Astrocyte of the cerebellum (primary cell): ENCODE results near the gene MTHFD1.

ENCODE experiments used
- DNase-seq: peaks from one replicate; pipeline ENCODE4 v3.0.0-alpha.2; 2011; ENCODE audit warnings: low read depth
- H3K4me3 ChIP-seq: 2 replicates; pipeline ENCODE4 v1.5.1; 2011; ENCODE audit warnings: mild to moderate bottlenecking, low read depth, low read length, moderate library complexity
- in situ Hi-C: cut with HindIII; loops from 2 replicates; pipeline ENCODE4 v1.10.0; 2017; ENCODE audit warnings: low sequenced_read_pairs
- TF ChIP-seq, protein P1 (sequence below): IDR thresholded peaks from 2 replicates; pipeline ENCODE4 v1.5.1; 2012; ENCODE audit warnings: low read length, low read depth, moderate library complexity, mild to moderate bottlenecking; ENCODE audit errors: missing control alignments

The MTHFD1 gene

DNA sequence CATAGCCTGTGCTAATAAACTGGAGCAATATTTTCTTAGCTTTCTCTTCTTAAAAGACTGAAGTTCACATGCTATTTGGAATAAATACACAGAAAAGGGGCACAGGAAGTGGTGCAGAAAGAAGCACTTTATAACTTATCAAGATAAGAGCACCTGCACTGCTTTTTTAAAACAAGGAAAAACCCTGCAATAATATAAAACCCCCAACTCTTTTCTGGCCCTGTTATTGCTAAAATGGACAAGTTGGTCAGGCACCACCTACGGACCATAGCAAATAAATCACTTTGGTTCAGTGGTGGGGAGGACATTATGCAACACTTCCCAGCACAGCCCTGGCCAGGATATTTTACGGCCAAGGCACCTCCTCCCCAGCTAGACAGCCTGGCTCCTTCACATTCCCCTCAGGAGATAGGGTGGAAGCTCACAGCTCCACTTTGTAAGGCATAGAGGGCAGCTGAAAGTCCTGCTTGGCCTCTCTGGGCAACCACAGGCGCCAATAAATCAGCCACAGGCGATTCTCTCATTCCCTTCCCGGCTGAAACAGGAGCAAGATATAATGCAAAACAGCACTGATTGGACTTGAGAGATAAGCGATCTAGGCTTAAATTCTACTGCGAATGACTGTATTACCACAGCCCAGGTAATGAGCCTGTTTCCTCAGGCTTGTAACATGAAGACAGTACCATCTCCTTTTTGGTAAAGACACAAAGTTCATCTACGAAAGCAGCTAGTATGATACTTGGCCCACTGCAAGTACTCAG is 113.4 kb downstream of the MTHFD1 start:
- in situ Hi-C loops = no loop called here
- peak overlapping the region; percentile 1 for H3K4me3 ChIP-seq
- no peak for DNase-seq
- TF ChIP-seq, protein P1, sequence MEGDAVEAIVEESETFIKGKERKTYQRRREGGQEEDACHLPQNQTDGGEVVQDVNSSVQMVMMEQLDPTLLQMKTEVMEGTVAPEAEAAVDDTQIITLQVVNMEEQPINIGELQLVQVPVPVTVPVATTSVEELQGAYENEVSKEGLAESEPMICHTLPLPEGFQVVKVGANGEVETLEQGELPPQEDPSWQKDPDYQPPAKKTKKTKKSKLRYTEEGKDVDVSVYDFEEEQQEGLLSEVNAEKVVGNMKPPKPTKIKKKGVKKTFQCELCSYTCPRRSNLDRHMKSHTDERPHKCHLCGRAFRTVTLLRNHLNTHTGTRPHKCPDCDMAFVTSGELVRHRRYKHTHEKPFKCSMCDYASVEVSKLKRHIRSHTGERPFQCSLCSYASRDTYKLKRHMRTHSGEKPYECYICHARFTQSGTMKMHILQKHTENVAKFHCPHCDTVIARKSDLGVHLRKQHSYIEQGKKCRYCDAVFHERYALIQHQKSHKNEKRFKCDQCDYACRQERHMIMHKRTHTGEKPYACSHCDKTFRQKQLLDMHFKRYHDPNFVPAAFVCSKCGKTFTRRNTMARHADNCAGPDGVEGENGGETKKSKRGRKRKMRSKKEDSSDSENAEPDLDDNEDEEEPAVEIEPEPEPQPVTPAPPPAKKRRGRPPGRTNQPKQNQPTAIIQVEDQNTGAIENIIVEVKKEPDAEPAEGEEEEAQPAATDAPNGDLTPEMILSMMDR = no peak

DNA sequence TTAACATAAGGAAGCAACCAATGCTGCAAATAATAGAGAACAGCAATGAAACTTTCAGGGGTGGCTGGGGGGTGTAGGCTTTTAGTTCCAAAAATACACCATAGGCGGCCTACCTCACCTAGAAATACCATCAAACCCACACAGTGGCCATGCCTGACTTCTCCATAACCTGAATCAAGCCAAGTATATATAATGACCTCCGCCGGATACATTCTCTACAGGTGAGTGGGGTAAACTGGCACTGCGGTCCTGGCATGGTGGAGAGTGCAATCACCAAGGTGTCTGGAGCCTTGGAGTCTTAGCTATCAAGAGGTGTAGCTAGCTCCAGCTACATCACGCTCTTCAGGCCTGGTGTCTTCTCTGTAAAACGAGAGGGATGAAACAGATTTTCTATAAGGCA is 114.3 kb downstream of the MTHFD1 start:
- TF ChIP-seq, protein P1 = no peak
- DNase-seq = no peak

DNA sequence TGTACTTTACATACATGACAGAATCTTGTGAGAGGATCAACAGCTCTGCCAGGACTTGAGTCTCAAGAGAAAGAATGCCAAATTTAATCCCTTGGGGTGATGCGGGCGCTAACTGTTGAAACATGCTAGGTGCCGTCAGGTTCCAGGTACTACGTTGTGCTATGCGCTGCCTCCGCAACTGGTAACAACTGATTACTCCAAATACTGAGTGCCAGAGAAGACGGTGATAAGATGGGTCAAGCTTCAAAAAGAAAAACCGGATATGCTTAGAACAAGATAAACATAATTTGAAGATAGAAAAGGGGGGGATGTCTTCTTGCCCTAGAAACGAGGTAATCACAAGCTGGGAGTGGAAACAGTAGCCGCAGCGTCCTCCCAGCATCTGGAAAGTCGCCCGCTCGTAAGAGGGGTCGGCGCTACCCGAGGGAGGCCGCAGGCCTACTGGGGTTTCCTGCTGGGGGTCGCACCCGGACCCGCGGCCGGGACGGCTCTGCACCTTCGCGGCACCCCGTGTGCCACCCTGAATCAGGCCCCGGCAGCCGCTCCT is 114.8 kb downstream of the MTHFD1 start:
- DNase-seq = no peak
- H3K4me3 ChIP-seq = peak overlapping the region; percentile 52
- TF ChIP-seq, protein P1 = no peak
- in situ Hi-C loops = no loop called here

More for the DNA sequence above, 114.3 kb downstream of the MTHFD1 start:
- H3K4me3 ChIP-seq = peak overlapping the region; percentile 52
- in situ Hi-C loops = no loop called here

DNA sequence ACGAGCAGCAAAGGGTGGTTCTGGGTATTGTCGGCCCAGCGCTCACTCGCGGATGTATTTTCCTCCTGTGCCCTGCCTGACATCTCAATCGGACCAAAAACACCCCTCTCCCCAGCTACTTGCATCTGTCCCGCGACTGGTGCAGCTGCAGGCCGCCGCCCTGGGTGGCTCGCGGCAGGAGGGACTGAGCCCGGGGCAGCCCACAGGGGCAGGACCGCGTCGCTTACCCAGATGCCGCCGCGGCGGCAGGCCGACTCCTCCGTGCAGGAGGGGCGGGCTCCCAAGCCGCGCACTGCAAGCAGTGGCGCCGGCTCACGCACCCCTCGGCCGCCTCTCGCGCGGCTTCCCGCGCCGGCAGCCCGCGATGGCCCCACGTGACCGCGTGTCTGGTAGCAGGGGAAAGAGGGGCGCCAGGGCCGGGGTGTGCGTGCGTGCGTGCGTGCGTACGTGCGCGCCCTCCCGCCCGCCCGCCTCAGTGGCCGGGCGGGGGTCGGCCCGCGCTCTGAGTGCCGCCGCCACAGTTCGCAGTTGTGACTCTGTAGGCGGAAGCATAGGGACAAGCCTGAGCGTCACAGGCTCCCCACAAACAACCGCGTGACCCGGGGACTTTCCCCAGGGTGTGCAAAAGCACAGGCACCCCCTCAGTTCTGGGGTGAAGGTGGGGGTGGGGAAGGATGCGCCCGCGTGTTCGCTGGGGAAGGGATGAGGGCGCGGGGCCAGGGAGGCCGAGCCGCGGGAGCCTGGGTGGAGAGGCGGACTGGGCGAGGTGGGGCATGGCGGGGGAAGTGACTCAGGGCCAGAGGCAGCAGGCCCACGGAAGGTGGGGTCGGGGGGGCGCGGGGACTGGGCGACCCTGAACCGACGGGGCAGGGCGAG is 115.5 kb downstream of the MTHFD1 start, which contains the start of gene ZBTB25:
Gene ZBTB25 (minus strand): TSS at position 405 of the 876 bp plus-strand sequence. CDS start 13,305 bp downstream, outside the sequence.
- in situ Hi-C loops = no loop called here
- peak; percentile 77 for DNase-seq
- TF ChIP-seq, protein P1 = no peak
- peak within 1 kb of the TSS; percentile 52 for H3K4me3 ChIP-seq

DNA sequence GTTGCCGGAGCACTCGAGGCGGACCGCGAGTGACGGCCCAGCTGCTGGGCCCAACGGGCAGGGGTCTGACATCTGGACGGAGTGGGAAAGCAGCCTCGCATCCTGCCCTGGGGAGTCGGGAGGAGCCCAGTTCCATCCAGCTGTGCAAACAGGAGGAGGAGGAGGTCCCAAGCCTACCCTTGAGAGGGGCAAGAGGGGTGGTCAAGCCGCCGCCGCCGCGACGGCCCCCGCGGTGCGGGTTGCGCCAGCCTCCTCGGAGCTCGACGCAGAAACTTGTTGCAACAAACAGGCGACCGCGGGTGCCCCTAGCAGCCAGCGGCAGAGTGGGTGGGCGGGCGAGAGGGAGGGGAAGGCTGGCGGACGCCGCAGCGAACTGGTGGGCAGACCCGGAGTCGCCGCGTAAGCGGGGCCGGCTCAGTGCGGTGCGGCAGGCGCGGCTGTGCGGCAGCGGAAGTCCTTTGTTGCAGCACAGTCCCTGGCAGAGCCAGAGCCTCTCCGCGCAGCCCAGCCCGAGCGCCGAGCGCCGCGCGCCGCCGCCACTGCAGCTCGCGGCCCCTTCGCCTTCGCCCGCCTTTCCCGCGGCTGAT is 116.2 kb downstream of the MTHFD1 start, which contains the start of gene ZBTB1:
Gene ZBTB1 (plus strand): TSS at position 461 of the 587 bp plus-strand sequence. CDS start 16,735 bp downstream, outside the sequence.
- peak within 1 kb of the TSS; percentile 52 for H3K4me3 ChIP-seq
- TF ChIP-seq, protein P1 = no peak
- DNase-seq = peak; percentile 40
- in situ Hi-C loops = no loop called here
